NCI-H2029 (cell line): ENCODE measurements around the gene DESI2.
"Not testable (repeated sequence)": the region's sequence is repeated elsewhere in the genome, so short reads cannot be mapped to it uniquely, and the experiment has no call there.

Experiments used
- DNase-seq: peaks from one replicate; lab custom pipeline; 2025; lab: John Stamatoyannopoulos, UW

The DESI2 gene

DNA sequence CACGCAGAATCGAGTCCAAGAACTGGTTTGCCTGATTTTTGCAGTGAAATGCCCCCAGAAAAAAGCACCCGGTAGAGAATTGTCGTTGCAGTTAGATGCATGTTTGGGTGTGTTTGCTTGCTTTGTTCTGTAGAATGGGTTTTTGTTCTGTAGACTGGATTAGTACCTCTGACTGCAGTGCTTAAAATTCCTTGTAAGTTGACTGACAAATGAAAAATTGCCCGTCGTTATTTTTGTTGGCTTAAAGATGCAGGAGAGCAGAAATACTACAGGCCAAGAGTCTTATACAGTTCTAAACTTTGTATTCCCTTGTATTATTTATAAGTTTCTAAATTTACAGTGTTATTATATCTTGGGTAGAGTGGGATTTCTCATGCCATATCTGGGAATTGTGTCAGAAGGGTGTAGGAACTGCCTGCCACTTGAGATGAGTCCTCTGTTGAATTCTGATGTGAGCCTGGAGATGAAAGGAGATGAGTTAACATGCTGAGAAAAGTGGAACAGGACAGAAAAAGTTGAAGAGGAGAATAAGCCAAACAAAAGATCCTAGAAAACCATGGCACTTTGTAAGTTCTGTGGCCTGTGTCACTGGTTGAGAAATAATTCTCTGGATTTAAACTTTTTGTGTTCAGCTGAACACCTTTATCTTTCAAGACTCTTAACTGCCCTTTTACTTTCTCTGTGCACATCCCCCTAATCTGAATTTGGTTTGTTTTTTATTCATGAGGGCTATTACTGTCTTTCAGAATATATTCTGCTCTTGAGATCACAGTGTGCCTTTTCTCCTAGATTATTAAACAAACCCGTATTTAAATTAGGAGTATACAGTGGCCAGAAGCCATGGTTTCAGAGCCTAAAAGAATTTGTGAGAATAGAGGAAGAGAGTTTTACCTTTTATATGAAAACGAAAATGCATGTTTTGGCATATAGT, 1.4 kb downstream of the DESI2 start:
- DNase-seq, result no peak

DNA sequence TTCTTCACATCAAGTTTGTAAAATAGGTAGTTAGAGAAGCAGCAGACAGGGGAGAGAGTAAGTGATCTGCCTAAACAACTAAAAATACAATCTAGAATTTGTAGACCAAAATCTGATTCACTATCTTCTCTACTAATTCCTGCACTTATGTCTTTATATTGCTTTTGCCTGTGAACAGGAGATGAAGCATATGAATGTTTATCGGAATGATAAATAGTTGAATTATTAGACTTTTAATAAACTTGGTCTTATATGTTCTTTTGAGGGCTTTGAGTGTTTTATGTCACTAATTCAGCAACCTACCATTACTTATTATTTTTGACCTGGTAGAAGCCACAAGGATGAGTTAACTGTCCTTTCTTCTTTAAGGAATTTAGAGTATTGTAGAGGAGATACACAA, 2.3 kb downstream of the DESI2 start:
- DNase-seq, result no peak

DNA sequence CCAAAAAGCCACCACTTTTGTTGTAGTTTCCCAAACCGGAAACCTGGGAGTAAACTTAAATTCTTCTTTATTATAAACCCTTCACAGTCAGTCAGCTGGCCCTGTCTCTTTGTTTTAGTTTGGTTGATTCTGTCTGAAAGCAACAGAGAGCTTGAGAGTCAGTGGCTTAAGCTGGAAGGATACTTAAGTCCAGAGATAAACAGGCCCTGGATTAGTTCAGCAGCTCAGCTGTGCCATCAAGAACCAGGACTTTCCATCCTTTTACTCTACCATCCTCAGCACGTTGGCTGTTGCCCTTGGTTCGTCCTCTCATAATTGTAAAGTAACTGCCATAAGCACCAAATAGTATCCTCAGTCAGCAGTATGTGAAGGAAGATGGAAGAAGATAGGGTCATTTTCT, 4.5 kb downstream of the DESI2 start:
- DNase-seq, result no peak

DNA sequence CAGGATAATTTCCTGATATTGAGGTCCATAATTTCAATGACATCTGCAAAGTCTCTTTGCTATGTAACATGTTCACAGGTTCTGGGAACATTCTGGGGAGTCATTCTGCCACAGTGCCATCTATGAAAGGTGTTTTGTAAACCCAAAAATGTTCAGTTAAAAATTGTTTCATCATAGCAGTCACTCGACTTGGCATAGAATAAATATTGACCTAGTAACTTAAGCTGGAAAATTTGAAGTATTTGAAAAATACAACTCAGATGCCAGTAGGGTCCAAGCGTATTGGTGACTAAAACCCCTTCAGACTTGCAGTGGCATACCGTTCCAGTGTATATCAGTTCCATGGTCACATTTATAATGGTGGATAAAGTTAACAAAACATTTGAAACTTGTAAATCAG, 6.8 kb downstream of the DESI2 start:
- DNase-seq, result no peak

DNA sequence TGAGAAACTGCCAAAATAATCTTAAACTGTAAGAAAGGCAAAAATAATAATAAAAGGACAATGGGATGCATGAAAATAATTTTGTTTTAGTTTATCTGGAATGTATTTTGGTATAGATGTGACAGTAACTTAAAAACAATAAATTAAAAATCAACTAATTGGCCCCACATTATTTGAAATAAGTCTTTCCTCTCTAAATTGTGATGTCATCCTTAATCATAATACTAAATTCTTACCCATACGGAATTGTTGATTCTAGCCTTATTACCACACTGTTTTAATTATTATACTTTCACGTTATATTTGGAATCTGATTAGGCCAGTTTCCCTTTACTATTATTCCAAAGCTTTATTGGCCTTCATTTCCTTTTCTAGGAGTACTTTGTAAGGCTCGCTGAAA, 7.7 kb downstream of the DESI2 start:
- DNase-seq, result no peak

DNA sequence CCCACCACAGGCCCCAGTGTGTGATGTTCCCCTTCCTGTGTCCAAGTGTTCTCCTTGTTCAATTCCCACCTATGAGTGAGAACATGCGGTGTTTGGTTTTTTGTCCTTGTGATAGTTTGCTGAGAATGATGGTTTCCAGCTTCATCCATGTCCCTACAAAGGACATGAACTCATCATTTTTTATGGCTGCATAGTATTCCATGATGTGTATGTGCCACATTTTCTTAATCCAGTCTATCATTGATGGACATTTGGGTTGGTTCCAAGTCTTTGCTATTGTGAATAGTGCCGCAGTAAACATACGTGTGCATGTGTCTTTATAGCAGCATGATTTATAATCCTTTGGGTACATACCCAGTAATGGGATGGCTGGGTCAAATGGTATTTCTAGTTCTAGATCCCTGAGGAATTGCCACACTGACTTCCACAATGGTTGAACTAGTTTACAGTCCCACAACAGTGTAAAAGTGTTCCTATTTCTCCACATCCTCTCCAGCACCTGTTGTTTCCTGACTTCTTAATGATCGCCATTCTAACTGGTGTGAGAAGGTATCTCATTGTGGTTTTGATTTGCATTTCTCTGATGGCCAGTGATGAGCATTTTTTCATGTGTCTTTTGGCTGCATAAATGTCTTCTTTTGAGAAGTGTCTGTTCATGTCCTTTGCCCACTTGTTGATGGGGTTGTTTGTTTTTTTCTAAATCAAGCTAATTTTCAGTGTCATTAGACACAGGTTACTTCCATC, 8.8 kb downstream of the DESI2 start:
- DNase-seq, result not testable (repeated sequence)

DNA sequence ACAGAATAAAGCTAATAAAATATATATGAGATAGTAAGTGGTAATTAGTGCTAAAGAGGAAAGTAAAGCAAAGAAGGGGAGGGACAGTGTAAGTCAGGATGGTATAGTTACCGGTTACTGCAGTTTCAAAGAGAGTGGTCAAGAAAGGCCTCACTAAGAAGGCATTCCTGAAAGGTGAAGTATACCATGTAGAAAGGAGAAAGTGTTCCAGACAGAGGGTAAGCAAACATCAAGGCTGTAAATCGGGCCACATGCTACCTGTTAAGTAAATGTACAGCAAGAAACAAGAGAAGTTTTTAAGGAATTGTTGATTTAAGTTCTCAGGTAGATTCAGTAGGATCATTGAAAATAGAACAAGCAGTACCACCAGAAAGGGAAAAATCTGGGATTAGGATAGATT, 9.7 kb downstream of the DESI2 start:
- no peak for DNase-seq

DNA sequence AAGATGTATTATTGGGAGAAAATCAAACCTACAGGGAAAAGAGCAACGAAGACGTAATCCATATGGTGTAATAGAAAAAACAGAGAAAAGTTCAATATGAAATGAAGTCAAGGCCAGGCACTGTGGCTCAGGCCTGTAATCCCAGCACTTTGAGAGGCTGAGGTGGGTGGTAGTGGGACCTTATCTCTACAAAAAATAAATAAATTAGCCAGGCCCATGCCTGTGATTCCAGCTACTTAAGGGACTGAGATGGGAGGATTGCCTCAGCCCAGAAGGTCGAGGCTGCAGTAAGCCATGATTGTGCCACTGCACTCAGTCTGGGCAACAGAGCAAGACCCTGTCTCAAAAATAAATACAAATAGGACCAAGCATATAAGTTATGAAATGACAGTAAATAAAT, 11.4 kb downstream of the DESI2 start:
- no peak for DNase-seq

DNA sequence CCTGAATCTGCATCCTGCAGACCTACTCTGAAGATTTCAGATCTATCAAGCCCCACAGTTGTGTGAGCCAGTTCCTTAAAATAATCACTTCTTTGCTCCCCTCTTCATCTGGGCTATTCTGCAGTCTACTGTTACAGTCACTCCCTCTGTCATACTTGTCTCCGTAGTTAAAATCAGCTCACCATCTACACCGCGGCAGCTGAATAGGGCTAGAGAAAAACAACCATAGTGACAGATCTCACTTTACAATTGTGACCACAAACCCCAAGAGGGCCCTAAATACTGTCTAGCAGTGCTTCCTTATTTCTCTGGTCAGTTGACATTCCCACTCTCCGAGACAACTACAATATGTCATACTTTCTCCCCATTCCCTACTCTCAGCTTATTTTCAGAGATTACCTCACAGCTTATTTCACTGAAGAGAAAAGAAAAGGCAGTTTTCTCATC, 12.9 kb downstream of the DESI2 start:
- DNase-seq, result no peak

DNA sequence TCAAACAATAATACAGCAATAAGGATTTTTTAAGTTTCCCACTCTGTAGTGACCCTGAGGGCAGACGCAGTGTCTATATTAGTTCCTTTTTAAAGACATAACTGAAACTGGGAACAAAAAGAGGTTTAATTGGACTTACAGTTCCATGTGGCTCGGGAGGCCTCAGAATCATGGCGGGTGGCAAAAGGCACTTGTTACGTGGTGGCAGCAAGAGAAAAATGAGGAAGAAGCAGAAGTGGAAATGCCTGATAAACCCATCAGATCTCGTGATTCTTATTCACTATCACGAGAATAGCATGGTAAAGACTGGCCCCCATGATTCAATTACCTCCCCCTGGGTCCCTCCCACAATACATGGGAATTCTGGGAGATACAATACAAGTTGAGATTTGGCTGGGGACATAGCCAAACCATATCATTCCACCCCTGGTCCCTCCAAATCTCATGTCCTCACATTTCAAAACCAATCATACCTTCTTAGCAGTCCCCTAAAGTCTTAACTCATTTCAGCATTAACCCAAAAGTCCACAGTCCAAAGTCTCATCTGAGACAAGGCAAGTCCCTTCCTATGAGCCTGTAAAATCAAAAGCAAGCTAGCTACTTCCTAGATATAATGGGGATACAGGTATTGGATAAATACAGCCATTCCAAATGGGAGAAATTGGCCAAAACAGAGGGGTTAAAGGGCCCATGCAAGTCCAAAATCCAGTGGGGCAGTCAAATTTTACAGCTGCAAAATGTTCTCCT, 13.9 kb downstream of the DESI2 start:
- not testable (repeated sequence) for DNase-seq

DNA sequence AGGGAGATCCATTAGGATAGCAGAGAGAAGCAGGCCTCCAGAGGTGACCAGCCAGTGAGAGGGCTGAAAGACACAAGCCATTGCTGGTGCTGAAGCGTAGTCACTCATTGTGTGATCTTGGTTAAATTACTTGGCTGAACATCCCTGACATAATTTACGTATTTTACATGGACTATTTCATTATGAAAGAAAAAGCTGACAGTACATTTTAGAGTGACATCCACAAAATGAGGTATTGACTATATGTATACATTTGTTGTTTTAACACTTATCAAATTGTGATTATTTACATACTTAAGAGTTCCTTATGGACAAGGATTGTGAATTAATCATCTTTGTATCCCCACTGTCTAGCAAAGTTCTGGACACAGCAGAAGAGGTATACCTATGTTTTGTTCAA, 14.9 kb downstream of the DESI2 start:
- no peak for DNase-seq

DNA sequence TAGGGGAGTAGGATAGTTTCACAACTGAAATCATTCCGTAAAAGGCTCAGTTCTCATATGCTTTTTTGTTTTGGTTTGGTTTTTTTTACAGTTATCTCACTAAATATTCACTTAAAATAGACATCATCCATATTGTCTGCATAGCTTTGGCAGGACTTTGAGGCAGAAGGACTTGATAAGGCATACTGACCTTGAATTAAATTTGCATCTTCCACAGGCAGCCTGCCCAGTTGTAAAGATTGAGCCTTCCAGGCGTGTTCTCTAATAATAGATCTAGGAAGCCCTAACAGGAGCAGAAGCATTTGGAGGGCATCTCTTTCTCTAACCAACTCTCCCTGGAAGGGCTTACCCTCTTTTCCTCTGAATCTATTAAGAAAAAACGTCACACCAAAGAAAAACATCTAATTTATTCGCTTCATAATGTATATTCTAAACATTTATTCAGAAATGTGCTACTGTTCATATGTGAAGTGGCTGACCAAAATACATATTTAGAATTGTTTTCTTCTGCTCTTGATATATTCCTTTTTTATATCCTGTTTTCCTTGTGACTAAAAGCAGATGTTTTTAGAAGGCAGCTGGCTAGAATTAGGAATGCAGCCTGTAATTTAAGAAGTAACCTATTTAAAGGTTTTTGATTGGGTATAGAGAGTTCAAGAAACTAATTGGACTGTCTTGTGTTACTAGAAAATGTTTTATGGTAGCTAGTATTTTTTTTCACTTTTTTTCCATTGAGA, 20.2 kb downstream of the DESI2 start:
- no peak for DNase-seq

DNA sequence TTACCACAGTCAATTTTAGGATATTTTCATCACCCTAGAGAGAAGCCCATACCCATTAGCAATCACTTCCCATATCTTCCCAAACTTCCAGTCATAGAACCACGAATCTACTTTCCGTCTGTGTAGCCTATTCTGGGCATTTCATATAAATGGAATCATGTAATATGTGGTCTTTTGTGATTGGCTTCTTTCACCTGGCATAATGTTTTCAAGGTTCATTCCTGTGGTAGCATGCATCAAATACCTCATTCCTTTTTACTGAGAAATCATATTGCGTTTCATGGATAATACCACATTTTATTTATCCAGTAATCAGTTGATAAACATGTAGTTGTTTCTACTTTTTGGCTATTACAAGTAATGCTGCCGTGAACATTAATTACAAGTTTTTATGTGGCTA, 21.5 kb downstream of the DESI2 start:
- DNase-seq, result no peak

DNA sequence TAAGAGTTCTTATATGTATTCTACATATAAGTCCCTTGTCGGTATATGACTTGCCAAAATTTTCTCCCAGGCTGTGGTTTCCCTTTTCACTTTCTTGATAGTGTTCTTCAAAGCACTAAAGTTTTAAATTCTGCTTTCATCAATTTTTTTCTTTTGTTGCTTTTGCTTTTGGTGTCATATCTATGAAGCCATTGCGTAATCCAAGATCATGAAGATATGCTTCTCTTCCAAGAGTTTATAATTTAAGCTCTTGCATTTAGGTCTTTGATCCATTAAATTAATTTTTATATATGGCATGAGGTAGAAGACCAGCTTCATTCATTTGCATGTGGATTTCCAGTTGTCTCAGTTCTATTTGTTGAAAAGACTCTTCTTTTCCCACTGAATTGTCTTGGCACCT, 22.2 kb downstream of the DESI2 start:
- no peak for DNase-seq

DNA sequence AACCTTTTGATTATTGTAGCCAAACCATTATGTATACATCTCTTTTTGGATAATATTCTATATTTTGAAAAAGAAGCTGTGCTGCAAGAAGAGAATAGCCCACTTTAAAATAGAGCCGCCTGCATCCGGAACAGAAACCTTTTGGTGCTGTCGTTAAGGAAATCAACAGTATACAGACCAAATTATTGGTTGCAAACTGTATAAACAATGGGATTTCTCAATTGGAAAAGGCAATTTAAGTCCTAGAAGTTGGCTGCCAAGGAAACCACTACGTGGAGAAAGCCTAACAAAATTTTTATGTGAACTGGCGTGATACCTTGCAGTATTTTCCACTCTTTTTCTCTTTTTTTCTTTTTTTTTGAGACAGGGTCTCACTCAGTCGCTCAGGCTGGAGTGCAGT, 25.8 kb downstream of the DESI2 start:
- DNase-seq, result no peak

DNA sequence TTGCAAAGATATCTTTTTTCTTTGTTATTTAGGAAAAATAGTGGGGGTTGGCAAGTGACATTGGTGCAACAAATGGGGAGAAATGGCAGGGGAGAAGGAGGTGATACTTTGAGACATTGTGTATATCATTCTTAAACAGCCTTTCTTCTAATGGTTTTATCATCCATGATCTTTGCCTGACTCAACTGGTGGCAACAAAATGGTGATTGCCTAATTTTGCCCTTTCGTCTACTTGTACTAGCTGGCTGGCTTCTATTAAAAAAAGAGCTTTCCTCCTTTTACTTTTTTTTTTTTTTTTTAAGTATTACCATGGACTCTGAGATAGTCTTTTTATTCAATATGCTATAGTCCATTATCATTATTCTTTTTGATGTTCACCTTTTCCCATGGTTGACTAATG, 27.7 kb downstream of the DESI2 start:
- DNase-seq, result no peak

DNA sequence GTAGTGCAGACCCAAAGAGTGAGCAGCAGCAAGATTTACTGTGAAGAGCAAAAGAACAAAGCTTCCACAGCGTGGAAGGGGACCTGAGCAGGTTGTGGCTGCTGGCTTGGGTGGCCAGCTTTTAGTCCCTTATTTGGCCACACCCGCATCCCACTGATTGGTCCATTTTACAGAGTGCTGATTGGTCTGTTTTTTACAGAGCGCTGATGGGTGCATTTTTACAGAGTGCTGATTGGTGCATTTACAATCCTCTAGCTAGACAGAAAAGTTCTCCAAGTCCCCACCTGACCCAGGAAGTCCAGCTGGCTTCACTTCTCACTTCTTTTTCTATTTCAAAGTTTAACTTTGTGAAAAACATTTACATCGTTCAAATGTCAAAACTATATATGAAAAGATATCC, 29.2 kb downstream of the DESI2 start:
- not testable (repeated sequence) for DNase-seq

DNA sequence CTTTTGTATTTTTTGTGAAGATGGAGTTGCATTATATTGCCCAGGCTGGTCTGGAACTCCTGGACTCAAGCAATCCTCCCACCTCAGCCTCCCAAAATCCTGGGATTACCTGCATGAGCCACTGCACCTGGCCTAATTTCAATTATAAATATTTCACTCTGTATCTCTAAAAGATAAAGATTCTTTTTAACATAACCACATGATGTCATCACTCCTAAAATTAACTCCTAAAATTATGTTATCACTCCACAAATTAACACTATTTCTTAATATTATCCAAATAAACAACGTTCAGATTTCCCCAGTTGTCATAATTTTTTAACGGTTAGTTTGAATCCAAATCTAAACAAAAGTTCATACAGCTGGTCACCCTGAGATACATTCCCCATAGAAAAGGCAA, 43.0 kb downstream of the DESI2 start:
- DNase-seq, result no peak

DNA sequence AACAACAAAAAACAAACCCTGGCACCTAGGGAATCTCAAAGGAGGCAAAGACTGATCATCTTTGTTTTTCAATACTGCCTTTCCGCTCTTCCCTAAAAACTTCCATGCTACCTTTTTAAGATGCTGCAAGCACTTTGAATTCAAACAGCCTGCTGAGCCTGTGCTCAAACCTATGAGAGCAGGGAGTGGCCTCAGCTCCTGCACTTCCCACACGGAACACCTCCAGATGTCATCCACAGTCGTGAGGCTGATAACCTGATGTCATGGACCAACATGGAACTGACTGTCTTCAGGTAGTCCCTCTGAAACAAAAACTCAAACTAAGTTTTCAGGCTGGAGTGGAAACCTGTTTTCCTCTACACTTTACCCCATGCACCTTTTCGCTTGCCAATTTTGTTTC, 46.8 kb downstream of the DESI2 start:
- no peak for DNase-seq

DNA sequence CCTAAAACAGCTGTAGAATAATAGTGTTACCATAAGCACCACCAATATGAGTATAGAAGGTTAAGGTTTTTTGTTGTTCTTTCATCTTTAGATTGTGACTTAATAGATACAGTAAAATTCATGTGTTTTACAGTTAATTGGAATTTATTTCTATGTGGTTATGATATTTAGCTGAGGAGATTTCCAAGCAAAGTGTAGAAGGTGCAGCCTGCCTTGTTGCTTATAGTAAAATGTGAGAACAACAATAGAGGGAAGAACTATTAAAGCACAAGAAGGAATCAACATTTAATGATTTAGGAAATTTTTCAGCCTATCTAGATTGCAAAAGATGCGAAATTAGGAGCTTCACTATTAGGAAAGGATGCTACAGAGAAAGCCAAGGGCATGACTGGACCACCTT, 47.9 kb downstream of the DESI2 start:
- no peak for DNase-seq

DNA sequence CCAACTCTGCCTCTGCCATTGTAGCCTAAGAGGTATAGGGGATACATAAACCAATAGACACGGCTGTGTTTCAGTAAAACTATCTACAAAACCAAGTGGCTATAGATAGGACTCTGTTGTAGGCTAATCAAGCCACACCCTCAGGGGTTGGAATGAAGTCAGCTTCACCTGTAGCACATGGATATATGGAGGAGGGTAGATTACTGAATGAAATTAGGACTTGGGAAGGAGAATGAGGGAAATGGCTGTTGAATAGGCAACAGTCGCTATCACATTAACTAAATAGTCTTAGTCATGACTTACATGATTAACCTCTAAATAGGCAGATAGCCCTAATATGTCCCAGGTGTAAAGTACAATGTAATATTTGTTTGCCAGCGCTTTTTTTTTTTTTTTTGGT, 49.7 kb downstream of the DESI2 start:
- no peak for DNase-seq

DNA sequence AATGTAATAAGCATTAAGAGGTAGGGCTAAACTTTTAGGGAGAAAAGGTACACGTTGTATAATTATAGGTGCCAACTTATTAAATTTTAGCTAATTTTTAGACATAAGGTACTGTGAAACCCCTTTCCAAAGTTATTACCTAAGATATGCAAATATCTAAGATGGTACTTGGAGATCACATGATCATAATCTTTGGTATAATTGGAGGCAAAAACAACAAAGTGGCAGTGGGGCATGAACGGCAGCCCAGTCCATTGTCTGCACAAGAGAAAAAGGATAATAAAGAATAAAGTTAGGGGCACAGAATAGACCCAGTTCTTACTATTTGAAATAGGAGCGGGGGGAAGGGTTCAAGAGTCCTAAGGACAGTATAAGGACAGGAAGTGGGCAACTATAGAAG, 51.2 kb downstream of the DESI2 start:
- no peak for DNase-seq
